WTC11 (cell line): ENCODE data around the gene RPL39L. TPM values are rescaled to one million over a fixed set of nuclear protein-coding genes. Genes with fewer than 3 reads are reported as not detected.
A peak's percentile ranks its signal among the peaks of the same experiment; 100 is the strongest.

ENCODE experiments used
- ATAC-seq: fragments of 200-7000 bp; cut with Tn5 transposase; 2 replicates; pipeline ENCODE4 v1.10.0; 2021; ENCODE audit warnings: mild to moderate bottlenecking, moderate library complexity
- CTCF ChIA-PET: fragments of 300-600 bp; sonication (Branson Sonifier 250); formaldehyde crosslinking; loops from one replicate; lab custom pipeline; 2021; ENCODE audit warnings: antibody characterized with exemption; lab: Charles Lee
- POLR2A ChIA-PET: fragments of 350-600 bp; sonication (Branson Sonifier 250); formaldehyde crosslinking; loops from one replicate; lab custom pipeline; 2021; ENCODE audit warnings: antibody characterized with exemption; lab: Charles Lee
- DNase-seq: peaks from one replicate; pipeline ENCODE4 v3.0.0; 2021; ENCODE audit warnings: low spot score
- H3K27ac Mint-ChIP-seq: 2 replicates; pipeline ENCODE4 v1.8.0; 2021; ENCODE audit warnings: mixed read lengths
- H3K27me3 Mint-ChIP-seq: 2 replicates; pipeline ENCODE4 v1.8.0; 2021; ENCODE audit warnings: low read depth, mild to moderate bottlenecking, moderate library complexity, mixed read lengths
- H3K36me3 Mint-ChIP-seq: 2 replicates; pipeline ENCODE4 v1.8.0; 2021; ENCODE audit warnings: mixed read lengths
- H3K4me1 Mint-ChIP-seq: 2 replicates; pipeline ENCODE4 v1.8.0; 2022; ENCODE audit warnings: mixed read lengths
- H3K4me3 Mint-ChIP-seq: 2 replicates; pipeline ENCODE4 v1.8.0; 2021; ENCODE audit warnings: mild to moderate bottlenecking, moderate library complexity, mixed read lengths
- H3K9me3 Mint-ChIP-seq: 2 replicates; pipeline ENCODE4 v1.8.0; 2021; ENCODE audit warnings: mixed read lengths
- ARID4B ChIP-seq: sonication (generic); formaldehyde crosslinking; IDR thresholded peaks from 2 replicates; pipeline ENCODE4 v1.8.0; 2023; ENCODE audit warnings: missing genetic modification reagents, mild to moderate bottlenecking, borderline replicate concordance
- ATF1 ChIP-seq: sonication (generic); formaldehyde crosslinking; IDR thresholded peaks from 2 replicates; pipeline ENCODE4 v1.8.1; 2023; ENCODE audit warnings: mild to moderate bottlenecking, moderate library complexity, missing genetic modification reagents
- CDX4 ChIP-seq: fragments of 250-450 bp; sonication (Bioruptor Pico); IDR thresholded peaks from 2 replicates; pipeline ENCODE4 v1.9.0; 2021; ENCODE audit warnings: moderate library complexity, mild to moderate bottlenecking, inconsistent platforms, borderline replicate concordance
- CREM ChIP-seq: sonication (generic); formaldehyde crosslinking; IDR thresholded peaks from 2 replicates; pipeline ENCODE4 v1.8.1; 2022; ENCODE audit warnings: mild to moderate bottlenecking, missing genetic modification reagents, moderate library complexity
- ERG ChIP-seq: fragments of 250-450 bp; sonication (Bioruptor Pico); IDR thresholded peaks from 2 replicates; pipeline ENCODE4 v1.8.0; 2021; ENCODE audit warnings: mild to moderate bottlenecking
- FOXK1 ChIP-seq: sonication (generic); formaldehyde crosslinking; IDR thresholded peaks from 2 replicates; pipeline ENCODE4 v1.8.0; 2022; ENCODE audit warnings: mild to moderate bottlenecking, moderate library complexity, missing genetic modification reagents
- IRF2 ChIP-seq: sonication (generic); formaldehyde crosslinking; IDR thresholded peaks from 2 replicates; pipeline ENCODE4 v1.8.0; 2022; ENCODE audit warnings: low read depth, missing genetic modification reagents, borderline replicate concordance
- JAZF1 ChIP-seq: fragments of 250-450 bp; sonication (Bioruptor Pico); IDR thresholded peaks from 2 replicates; pipeline ENCODE4 v1.9.0; 2021; ENCODE audit warnings: moderate library complexity, mild to moderate bottlenecking, inconsistent platforms
- MLX ChIP-seq: sonication (generic); formaldehyde crosslinking; IDR thresholded peaks from 2 replicates; pipeline ENCODE4 v1.8.1; 2023; ENCODE audit warnings: mild to moderate bottlenecking, missing genetic modification reagents, moderate library complexity
- MYBL2 ChIP-seq: sonication (generic); formaldehyde crosslinking; IDR thresholded peaks from 2 replicates; pipeline ENCODE4 v1.8.1; 2023; ENCODE audit warnings: mild to moderate bottlenecking, moderate library complexity, missing genetic modification reagents
- NFE2L1 ChIP-seq: sonication (generic); formaldehyde crosslinking; IDR thresholded peaks from 2 replicates; pipeline ENCODE4 v1.8.1; 2023; ENCODE audit warnings: missing genetic modification reagents
- NFYB ChIP-seq: sonication (generic); formaldehyde crosslinking; conservative IDR thresholded peaks from 2 replicates; pipeline ENCODE4 v1.8.0; 2022; ENCODE audit warnings: low read depth, missing genetic modification reagents
- PRDM15 ChIP-seq: sonication (generic); formaldehyde crosslinking; IDR thresholded peaks from 2 replicates; pipeline ENCODE4 v1.8.0; 2022; ENCODE audit warnings: missing genetic modification reagents
- PREB ChIP-seq: sonication (generic); formaldehyde crosslinking; IDR thresholded peaks from 2 replicates; pipeline ENCODE4 v1.8.1; 2022; ENCODE audit warnings: mild to moderate bottlenecking, missing genetic modification reagents, moderate library complexity, borderline replicate concordance
- RELA ChIP-seq: sonication (generic); formaldehyde crosslinking; IDR thresholded peaks from 2 replicates; pipeline ENCODE4 v1.8.1; 2022; ENCODE audit warnings: missing genetic modification reagents, mild to moderate bottlenecking, borderline replicate concordance
- SP1 ChIP-seq: sonication (generic); formaldehyde crosslinking; conservative IDR thresholded peaks from 2 replicates; pipeline ENCODE4 v1.8.1; 2022; ENCODE audit warnings: missing genetic modification reagents
- TCF7 ChIP-seq: sonication (generic); formaldehyde crosslinking; IDR thresholded peaks from 2 replicates; pipeline ENCODE4 v1.8.0; 2022; ENCODE audit warnings: mild to moderate bottlenecking, low read depth, missing genetic modification reagents, moderate library complexity
- TEAD4 ChIP-seq: sonication (generic); formaldehyde crosslinking; IDR thresholded peaks from 2 replicates; pipeline ENCODE4 v1.8.0; 2022; ENCODE audit warnings: mild to moderate bottlenecking, missing genetic modification reagents
- ZNF317 ChIP-seq: sonication (generic); formaldehyde crosslinking; IDR thresholded peaks from 2 replicates; pipeline ENCODE4 v1.8.1; 2023; ENCODE audit warnings: low read depth, mild to moderate bottlenecking, moderate library complexity, missing genetic modification reagents, borderline replicate concordance
- ZNF396 ChIP-seq: fragments of 250-450 bp; sonication (Bioruptor Pico); IDR thresholded peaks from 2 replicates; pipeline ENCODE4 v1.8.0; 2021; ENCODE audit warnings: mild to moderate bottlenecking, moderate library complexity, borderline replicate concordance
- ZNF416 ChIP-seq: fragments of 250-450 bp; sonication (Bioruptor Pico); IDR thresholded peaks from 2 replicates; pipeline ENCODE4 v1.9.0; 2021; ENCODE audit warnings: mild to moderate bottlenecking, inconsistent platforms
- ZNF423 ChIP-seq: fragments of 250-450 bp; sonication (Bioruptor Pico); IDR thresholded peaks from 2 replicates; pipeline ENCODE4 v2.1.2; 2022; ENCODE audit warnings: mild to moderate bottlenecking, moderate library complexity
- total RNA-seq: library from RNA; stranded (reverse); gene quantifications from 3 replicates; pipeline ENCODE4 v1.2.3, GENCODE V29; 2021

RPL39L gene
- total RNA-seq, 1 experiment from 2014 or later, result 78.3 TPM

- TF ChIP-seq ARID4B (CRISPR knock-in tag) (peak; percentile 79; the same call in 1 of the 2 replicates), TCF7 (CRISPR knock-in tag) (0 out of 2 replicates have a peak, but pooled peaks have one; percentile 72), ZNF416 (no peak), MLX (no peak), NFYB (CRISPR knock-in tag) (no peak; the same call in 1 of the 2 replicates)
- TF ChIP-seq, all 79 proteins: peak for 31
Observed at GRCh38 chr3:187139126-187139894, at the start of gene RPL39L (continued).

- TF ChIP-seq CREM (CRISPR knock-in tag) (no peak), ATF1 (no peak), ZNF317 (no peak), NFE2L1 (no peak), TEAD4 (CRISPR knock-in tag) (no peak), FOXK1 (CRISPR knock-in tag) (no peak), SP1 (CRISPR knock-in tag) (no peak), MYBL2 (CRISPR knock-in tag) (no peak), RELA (CRISPR knock-in tag) (no peak), ERG (CRISPR knock-in tag) (no peak), IRF2 (CRISPR knock-in tag) (no peak), ZNF396 (CRISPR knock-in tag) (no peak), MLX (no peak), ZNF423 (no peak), JAZF1 (no peak), PRDM15 (CRISPR knock-in tag) (no peak), PREB (CRISPR knock-in tag) (no peak), CDX4 (CRISPR knock-in tag) (no peak)
- no peak overlapping the region for H3K27ac Mint-ChIP-seq
- CTCF ChIA-PET, result interaction anchor here (1.0 kb wide), 1 partner anchor 24 kb away, joined by 3 read pairs; no protein-coding TSS in a partner anchor
- ATAC-seq (no peak), DNase-seq (no peak)
- H3K27me3 Mint-ChIP-seq, result peaks cover 2% of the 10 kb centered on the region; the same call in 1 of the 2 replicates
- H3K9me3 Mint-ChIP-seq, result peaks cover 30% of the 10 kb centered on the region
- POLR2A ChIA-PET, result no interaction called here
- no peak overlapping the region for H3K4me3 Mint-ChIP-seq
- H3K36me3 Mint-ChIP-seq, result peaks cover 26% of the 10 kb centered on the region
- peaks cover 61% of the 10 kb centered on the region for H3K4me1 Mint-ChIP-seq
Observed at GRCh38 chr3:187188931-187189330, 49.6 kb upstream of the RPL39L start.
